T-helper 22 cell (primary cell): ENCODE data around the gene SPTBN2.

Experiments
- DNase-seq: peaks from one replicate; pipeline ENCODE4 v3.0.0-alpha.2; 2020; ENCODE audit warnings: low read depth

Gene SPTBN2

GRCh38 chr11:66638177-66639065 is 90.6 kb downstream of the SPTBN2 start, which contains the start of gene RBM4:
TSS of gene RBM4 (plus strand) at chr11:66638703. CDS start at chr11:66639712, 1,009 bp downstream.
- peak; percentile 96 for DNase-seq

DNA sequence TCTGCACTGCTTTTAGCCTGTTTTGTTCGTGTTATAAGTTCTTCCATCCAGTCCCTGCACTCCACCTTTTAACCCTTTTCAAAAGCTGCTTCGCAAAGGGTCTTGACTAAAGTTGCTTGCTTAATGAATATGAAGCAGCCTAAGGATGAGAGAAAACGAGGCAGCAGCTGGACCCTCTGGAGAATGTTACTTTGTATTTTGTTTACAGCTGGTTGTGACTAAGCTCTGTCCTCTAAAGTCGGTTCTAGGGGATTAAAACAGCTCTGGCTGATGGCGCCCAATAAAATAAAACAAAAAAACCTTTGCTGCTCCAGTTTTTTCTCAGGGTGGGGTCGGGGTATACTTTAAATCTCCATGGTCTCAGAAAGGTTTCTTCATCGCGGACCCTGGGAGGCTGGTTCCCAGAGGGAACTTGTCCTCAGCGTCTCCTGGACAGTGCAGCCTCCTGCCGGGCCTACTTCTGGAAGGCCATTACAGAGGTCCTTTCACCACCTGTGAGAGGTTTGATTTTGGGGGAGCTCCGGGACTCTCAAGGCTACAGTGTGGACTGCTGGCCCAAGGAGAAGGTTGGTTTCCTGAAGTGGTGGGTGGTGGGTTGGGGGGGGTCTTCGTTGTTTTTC is 91.3 kb downstream of the SPTBN2 start:
- no peak for DNase-seq

DNA sequence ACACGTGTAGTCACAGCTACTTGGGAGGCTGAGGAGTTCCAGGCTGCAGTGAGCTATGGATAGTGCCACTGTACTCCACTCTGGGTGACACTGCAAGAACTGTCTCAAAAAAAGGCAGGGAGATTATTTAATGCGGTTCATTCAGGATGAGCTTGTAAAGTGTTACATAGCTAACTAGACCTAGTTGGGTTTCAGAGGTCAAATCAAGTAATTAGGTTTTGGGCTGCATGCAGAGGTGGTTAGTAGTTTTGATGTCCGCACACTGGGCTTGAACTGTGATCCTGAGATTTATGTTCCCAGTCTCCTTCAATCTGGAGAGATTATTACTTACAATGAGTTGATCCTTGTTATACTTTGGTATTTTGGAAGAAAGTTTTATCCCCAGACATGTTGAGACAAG is 92.6 kb downstream of the SPTBN2 start:
- no peak for DNase-seq
